ENCODE measurements around the gene AHRR.
"Not testable (repeated sequence)": the region's sequence is repeated elsewhere in the genome, so short reads cannot be mapped to it uniquely, and the experiment has no call there.

DNA sequence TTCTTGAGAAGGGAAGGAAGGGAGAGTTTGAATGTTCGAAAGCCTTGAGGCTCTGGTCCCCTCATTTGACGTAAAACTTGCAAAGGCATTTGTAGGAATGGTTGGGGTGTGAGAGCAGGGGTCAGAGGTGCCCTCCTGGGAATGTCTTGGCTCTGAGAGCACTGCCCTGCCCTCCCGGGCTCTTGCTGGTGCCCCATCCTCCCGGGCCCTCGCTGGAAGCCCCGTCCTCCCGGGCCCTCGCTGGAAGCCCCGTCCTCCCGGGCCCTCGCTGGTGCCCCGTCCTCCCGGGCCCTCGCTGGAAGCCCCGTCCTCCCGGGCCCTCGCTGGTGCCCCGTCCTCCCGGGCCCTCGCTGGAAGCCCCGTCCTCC lies 48.3 kb downstream of the AHRR start:
- TF ChIP-seq ZBTB11 (CRISPR knock-in tag; IDR thresholded peaks at IDR 0.05); CTCF (IDR thresholded peaks at IDR 0.05 in 2 of 3, conservative IDR thresholded peaks at IDR 0.05 in 1 of 3; ENCODE audit: control insufficient read depth in 2 of 3, extremely low read depth in 1 of 3, insufficient read depth in 1 of 3, low read depth in 3 of 3, low read length in 3 of 3); ELK1 (IDR thresholded peaks at IDR 0.05; ENCODE audit: low read depth, low read length); EP300 (IDR thresholded peaks at IDR 0.05; ENCODE audit: borderline replicate concordance in 1 of 2, control insufficient read depth in 1 of 2, low read depth in 2 of 2, low read length in 2 of 2): not testable (repeated sequence)
- TF ChIP-seq, protein P1, sequence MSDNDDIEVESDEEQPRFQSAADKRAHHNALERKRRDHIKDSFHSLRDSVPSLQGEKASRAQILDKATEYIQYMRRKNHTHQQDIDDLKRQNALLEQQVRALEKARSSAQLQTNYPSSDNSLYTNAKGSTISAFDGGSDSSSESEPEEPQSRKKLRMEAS (IDR thresholded peaks at IDR 0.05; ENCODE audit: low read depth, low read length) = not testable (repeated sequence)

All from GM12878 (cell line).